PC-9 (cell line): ENCODE results near the gene ADAP1. TPM values are rescaled to one million over a fixed set of nuclear protein-coding genes. Genes with fewer than 3 reads are reported as not detected.

Source experiments
- BruUV-seq: library from RNA; stranded (reverse); fragments of 400-500 nt; replicated peaks from 2 replicates; lab custom pipeline; 2021; lab: Mats Ljungman, UMichigan
- CTCF ChIA-PET: fragments of 300-600 bp; sonication (Branson Sonifier 250); formaldehyde crosslinking; loops from one replicate; lab custom pipeline; 2022; ENCODE audit warnings: antibody characterized with exemption; lab: Charles Lee
- POLR2A ChIA-PET: fragments of 300-600 bp; sonication (Branson Sonifier 250); formaldehyde crosslinking; loops from one replicate; lab custom pipeline; 2022; ENCODE audit warnings: antibody characterized with exemption; ENCODE audit not compliant: unreplicated experiment; lab: Charles Lee
- DNase-seq, 2 experiments: peaks; one replicate each; pipeline versions ENCODE4 v3.0.0 to v3.0.0-alpha.2; 2015 to 2022; ENCODE audit warnings: mixed read lengths in 1 of 2
- H2AFZ ChIP-seq: fragments of 200-600 bp; sonication (generic); 2 replicates; pipeline ENCODE4 v1.8.1; 2017; ENCODE audit warnings: antibody characterized with exemption
- H3F3A ChIP-seq: fragments of 200-600 bp; sonication (generic); 2 replicates; pipeline ENCODE4 v1.8.1; 2017; ENCODE audit warnings: antibody characterized with exemption, mild to moderate bottlenecking, low read depth; ENCODE audit not compliant: insufficient read depth
- H3K27ac ChIP-seq: fragments of 200-600 bp; sonication (generic); 2 replicates; pipeline ENCODE4 v1.6.1; 2016; ENCODE audit warnings: mixed run types
- H3K27me3 ChIP-seq: fragments of 200-600 bp; sonication (generic); 2 replicates; pipeline ENCODE4 v1.6.1; 2016; ENCODE audit warnings: low read depth, mixed run types; ENCODE audit not compliant: insufficient read depth
- H3K36me3 ChIP-seq: fragments of 200-600 bp; sonication (generic); 2 replicates; pipeline ENCODE4 v1.6.1; 2016; ENCODE audit warnings: low read depth, mixed run types
- H3K4me1 ChIP-seq: fragments of 200-600 bp; sonication (generic); replicated peaks from 2 replicates; pipeline ENCODE4 v1.6.1; 2016; ENCODE audit warnings: mixed run types; ENCODE audit not compliant: insufficient read depth
- H3K4me2 ChIP-seq: fragments of 200-600 bp; sonication (generic); 2 replicates; pipeline ENCODE4 v1.6.1; 2017; ENCODE audit warnings: mixed run types
- H3K4me3 ChIP-seq: fragments of 200-600 bp; sonication (generic); 2 replicates; pipeline ENCODE4 v1.6.1; 2016; ENCODE audit warnings: mixed run types
- H3K79me2 ChIP-seq: fragments of 200-600 bp; sonication (generic); 2 replicates; pipeline ENCODE4 v1.6.1; 2017; ENCODE audit warnings: low read depth, mixed run types
- H3K9me2 ChIP-seq: fragments of 200-600 bp; sonication (generic); 2 replicates; pipeline ENCODE4 v1.8.1; 2017; ENCODE audit warnings: mild to moderate bottlenecking; ENCODE audit not compliant: insufficient read depth
- H3K9me3 ChIP-seq: fragments of 200-600 bp; sonication (generic); 2 replicates; pipeline ENCODE4 v1.8.1; 2016; ENCODE audit warnings: low read depth; ENCODE audit not compliant: insufficient read depth
- H4K20me1 ChIP-seq: fragments of 200-600 bp; sonication (generic); 2 replicates; pipeline ENCODE4 v1.8.1; 2017; ENCODE audit not compliant: insufficient read depth
- CTCF ChIP-seq: fragments of 200-600 bp; sonication (generic); conservative IDR thresholded peaks from 2 replicates; pipeline ENCODE4 v1.6.1; 2017; ENCODE audit warnings: mixed run types, antibody characterized with exemption, mild to moderate bottlenecking, moderate library complexity
- EZH2 ChIP-seq: fragments of 200-600 bp; sonication (generic); IDR thresholded peaks from 2 replicates; pipeline ENCODE4 v1.8.0; 2017; ENCODE audit warnings: antibody characterized with exemption, low read depth
- intact Hi-C: fragments of 100-400 bp; cut with micrococcal nuclease; formaldehyde crosslinking; loops from one replicate; pipeline ENCODE4 v1.10.0; 2022; ENCODE audit not compliant: unreplicated experiment
- total RNA-seq: library from RNA; stranded (reverse); gene quantifications from 2 replicates; pipeline ENCODE4 v1.2.3, GENCODE V29; 2021

ADAP1 gene
- total RNA-seq, 1 experiment from 2014 or later: 73.9 TPM

GRCh38 chr7:851204-851603, 103.3 kb downstream of the ADAP1 start:
- Histone ChIP-seq H3K27ac (no peak overlapping the region), H3K4me1 (no peaks in the 10 kb centered on the region), H3K79me2 (peaks cover 5% of the 10 kb centered on the region; the same call in 1 of the 2 replicates), H3F3A (peaks cover 6% of the 10 kb centered on the region; the same call in 1 of the 2 replicates), H3K36me3 (peaks cover 30% of the 10 kb centered on the region), H3K27me3 (no peaks in the 10 kb centered on the region), H3K4me3 (no peak overlapping the region), H3K9me3 (no peaks in the 10 kb centered on the region), H3K4me2 (no peak overlapping the region), H3K9me2 (no peaks in the 10 kb centered on the region), H4K20me1 (peaks cover 5% of the 10 kb centered on the region; the same call in 1 of the 2 replicates), H2AFZ (no peak overlapping the region)
- CTCF ChIA-PET: no interaction called here
- intact Hi-C loops: loop anchor here (5.0 kb wide), 1 partner anchor 64 kb away; no protein-coding TSS in a partner anchor
- POLR2A ChIA-PET: no interaction called here
- DNase-seq: no peak
- TF ChIP-seq EZH2 (no peak), CTCF (no peak)
- no TSS peak for BruUV-seq

GRCh38 chr7:849781-850180, 104.7 kb downstream of the ADAP1 start:
- intact Hi-C loops: loop anchor here (5.0 to 10.0 kb wide), 2 partner anchors 62 to 1695 kb away; no protein-coding TSS in a partner anchor
- Histone ChIP-seq H3K9me2 (no peaks in the 10 kb centered on the region), H3K4me2 (no peak overlapping the region), H3K27me3 (no peaks in the 10 kb centered on the region), H3K36me3 (peaks cover 31% of the 10 kb centered on the region), H2AFZ (no peak overlapping the region), H3F3A (peaks cover 6% of the 10 kb centered on the region; the same call in 1 of the 2 replicates), H3K4me1 (no peaks in the 10 kb centered on the region), H3K27ac (no peak overlapping the region), H3K9me3 (no peaks in the 10 kb centered on the region), H3K79me2 (peaks cover 14% of the 10 kb centered on the region; the same call in 1 of the 2 replicates), H3K4me3 (no peak overlapping the region), H4K20me1 (peaks cover 8% of the 10 kb centered on the region; the same call in 1 of the 2 replicates)
- DNase-seq: no peak
- no TSS peak for BruUV-seq
- CTCF ChIA-PET: no interaction called here
- TF ChIP-seq CTCF (no peak), EZH2 (no peak)
- POLR2A ChIA-PET: no interaction called here

- intact Hi-C loops: loop anchor here (10.0 kb wide), 1 partner anchor 1696 kb away; no protein-coding TSS in a partner anchor
- no peaks in the 10 kb centered on the region for H3K9me3 ChIP-seq
- no peak overlapping the region for H3K27ac ChIP-seq
- TF ChIP-seq CTCF (no peak), EZH2 (no peak)
- no peak for DNase-seq
- CTCF ChIA-PET: no interaction called here
- no TSS peak for BruUV-seq
- H3K4me3 ChIP-seq: no peak overlapping the region
- H4K20me1 ChIP-seq: peaks cover 8% of the 10 kb centered on the region; the same call in 1 of the 2 replicates
- H3F3A ChIP-seq: peaks cover 6% of the 10 kb centered on the region; the same call in 1 of the 2 replicates
- H2AFZ ChIP-seq: no peak overlapping the region
- peaks cover 31% of the 10 kb centered on the region for H3K36me3 ChIP-seq
- H3K79me2 ChIP-seq: peaks cover 14% of the 10 kb centered on the region; the same call in 1 of the 2 replicates
- H3K9me2 ChIP-seq: no peaks in the 10 kb centered on the region
- no peaks in the 10 kb centered on the region for H3K27me3 ChIP-seq
- POLR2A ChIA-PET: no interaction called here
- H3K4me1 ChIP-seq: no peaks in the 10 kb centered on the region
- no peak overlapping the region for H3K4me2 ChIP-seq
Observed at GRCh38 chr7:849145-849544, 105.3 kb downstream of the ADAP1 start.

Other genes starting within 250 kb of the ADAP1 start
- gene DNAAF5, start 228.0 kb downstream of the ADAP1 start, total RNA-seq: 63.2 and 78.9 TPM in 2 replicates
- 51.7 and 66.6 TPM in 2 replicates for gene PRKAR1B, start 227.4 kb downstream of the ADAP1 start, total RNA-seq
- gene SUN1, start 122.2 kb downstream of the ADAP1 start, total RNA-seq: 245 and 272 TPM in 2 replicates
- 120 and 166 TPM in 2 replicates for gene GET4, start 78.1 kb downstream of the ADAP1 start, total RNA-seq
- 28.9 and 29.3 TPM in 2 replicates for gene COX19, start 20.9 kb upstream of the ADAP1 start, total RNA-seq
- gene CYP2W1, start 28.5 kb upstream of the ADAP1 start, total RNA-seq: 0.63 TPM in 1 of 2 replicates, not detected in the other
- gene GPR146, start 89.9 kb upstream of the ADAP1 start, total RNA-seq: 3.4 and 4.3 TPM in 2 replicates
- 0.37 and 0.85 TPM in 2 replicates for gene GPER1, start 133.4 kb upstream of the ADAP1 start, total RNA-seq
- 51.2 and 65.1 TPM in 2 replicates for gene ZFAND2A, start 205.5 kb upstream of the ADAP1 start, total RNA-seq